CD4-positive, alpha-beta T cell (primary cell): ENCODE results near the gene TENM4. TPM values are rescaled to one million over a fixed set of nuclear protein-coding genes. Genes with fewer than 3 reads are reported as not detected.

Source experiments
- ATAC-seq: fragments of 200-7000 bp; cut with Tn5 transposase; one replicate; pipeline ENCODE4 v1.10.0; 2022; ENCODE audit warnings: mild to moderate bottlenecking; ENCODE audit not compliant: poor library complexity
- CTCF ChIA-PET: fragments of 350-600 bp; sonication (Branson Sonifier 250); formaldehyde crosslinking; loops from one replicate; lab custom pipeline; 2021; ENCODE audit warnings: antibody characterized with exemption, inconsistent platforms; lab: Charles Lee
- POLR2A ChIA-PET: fragments of 350-600 bp; sonication (Branson Sonifier 250); formaldehyde crosslinking; loops from one replicate; lab custom pipeline; 2021; ENCODE audit warnings: antibody characterized with exemption, inconsistent platforms; lab: Charles Lee
- DNase-seq, 14 experiments: peaks; one replicate each; pipeline ENCODE4 v3.0.0-alpha.2; 2013 to 2020; ENCODE audit warnings: mixed read lengths in 2 of 14
- H3K27ac ChIP-seq, 2 donors: one replicate each; pipeline versions ENCODE4 v1.5.1 to v1.7.0; 2013; ENCODE audit warnings: low read length in 2 of 2, low read depth in 1 of 2, mild to moderate bottlenecking in 1 of 2
- H3K27me3 ChIP-seq, 2 experiments: 1 replicate in 1 of 2; 2 replicates in 1 of 2; pipeline versions ENCODE4 v1.6.1 to v1.7.0; 2013; ENCODE audit warnings: low read length in 2 of 2, control low read depth in 1 of 2, mild to moderate bottlenecking in 1 of 2, moderate library complexity in 1 of 2; ENCODE audit not compliant: insufficient read depth in 2 of 2, control insufficient read depth in 1 of 2
- H3K36me3 ChIP-seq: one replicate; pipeline ENCODE4 v1.6.1; 2013; ENCODE audit warnings: low read length, control low read depth; ENCODE audit not compliant: insufficient read depth
- H3K4me1 ChIP-seq: one replicate; pipeline ENCODE4 v1.6.1; 2013; ENCODE audit warnings: low read length, control low read depth; ENCODE audit not compliant: insufficient read depth
- H3K4me3 ChIP-seq: one replicate; pipeline ENCODE4 v1.5.1; 2013; ENCODE audit warnings: mild to moderate bottlenecking, low read length, moderate library complexity
- H3K9me3 ChIP-seq, 2 experiments: 1 replicate in 1 of 2; 2 replicates in 1 of 2; pipeline versions ENCODE4 v1.6.1 to v1.7.0; 2013; ENCODE audit warnings: low read length in 2 of 2, mild to moderate bottlenecking in 2 of 2, control low read depth in 1 of 2, moderate library complexity in 1 of 2; ENCODE audit not compliant: control insufficient read depth in 1 of 2, insufficient read depth in 1 of 2
- H3K27ac Mint-ChIP-seq: one replicate; pipeline ENCODE4 v1.8.0; 2020; ENCODE audit warnings: mixed read lengths
- H3K27me3 Mint-ChIP-seq: one replicate; pipeline ENCODE4 v1.8.0; 2021; ENCODE audit warnings: mixed read lengths
- H3K36me3 Mint-ChIP-seq: one replicate; pipeline ENCODE4 v1.8.0; 2021; ENCODE audit warnings: low read depth, mixed read lengths
- H3K4me1 Mint-ChIP-seq: one replicate; pipeline ENCODE4 v1.8.0; 2021; ENCODE audit warnings: low read depth, mixed read lengths
- H3K4me3 Mint-ChIP-seq: one replicate; pipeline ENCODE4 v1.8.0; 2020; ENCODE audit warnings: mild to moderate bottlenecking, mixed read lengths
- H3K9me3 Mint-ChIP-seq: one replicate; pipeline ENCODE4 v1.8.0; 2020; ENCODE audit warnings: mixed read lengths
- intact Hi-C, 2 experiments: fragments of 100-400 bp; cut with DNase I in 1 of 2; cut with micrococcal nuclease in 1 of 2; formaldehyde crosslinking; loops; one replicate each; pipeline versions ENCODE4 v1.15.1 to v1.9.0; 2023 to 2025; cut with DNase I, micrococcal nuclease
- total RNA-seq, 174 experiments: library from RNA in 2 of 174; stranded (reverse) in 2 of 174; gene quantifications; one replicate each; pipeline ENCODE4 v1.2.3 and lab custom pipeline; 2021 to 2026
- TF ChIP-seq, protein P1 (sequence below): fragments of 200-600 bp; IDR thresholded peaks from one replicate; pipeline ENCODE4 v1.8.0; 2022; ENCODE audit warnings: antibody characterized with exemption, mild to moderate bottlenecking

TENM4 gene
- total RNA-seq, 2 experiments from 2014 or later: 0.22 to 0.31 TPM

DNA sequence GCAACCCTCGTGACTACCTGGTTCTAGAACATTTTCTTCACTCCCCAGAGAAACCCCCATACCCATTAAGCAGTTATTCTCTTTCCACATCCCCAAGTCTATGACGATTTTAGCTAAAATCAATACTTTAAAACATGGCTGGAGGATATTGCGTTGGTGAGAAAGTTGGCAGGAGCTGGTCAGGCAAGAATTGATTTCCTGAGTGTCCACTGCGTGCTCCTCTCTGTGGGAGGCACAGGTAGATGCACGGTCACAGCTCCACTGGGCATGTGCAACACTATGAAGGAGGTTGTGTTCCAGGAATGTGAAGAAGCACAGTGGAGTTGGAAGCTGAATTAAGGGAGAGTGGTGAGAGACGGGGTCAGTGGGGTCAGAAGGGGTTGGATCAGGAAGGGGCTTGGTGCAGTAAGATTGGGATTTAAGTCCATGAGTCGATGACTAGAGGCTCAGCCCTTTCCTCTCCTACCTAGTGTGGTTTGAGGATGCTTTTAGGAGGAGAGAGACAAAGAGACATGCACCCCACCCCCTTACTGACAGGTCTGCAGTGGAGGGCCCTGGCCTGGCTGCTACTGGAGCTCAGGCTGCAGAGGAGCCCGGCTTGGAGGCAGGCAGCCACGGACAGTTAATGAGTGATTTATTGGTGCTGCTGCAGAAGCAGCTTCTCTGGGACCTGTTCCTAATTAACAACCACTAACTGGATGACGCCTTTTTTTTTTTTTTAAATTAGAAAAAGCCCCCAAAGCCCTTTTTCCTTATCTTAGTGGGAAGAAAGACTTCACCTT, 395.6 kb downstream of the TENM4 start:
- no peaks in the 10 kb centered on the region for H3K4me1 ChIP-seq
- intact Hi-C loops: no loop called here
- DNase-seq: no peak
- ATAC-seq: no peak
- TF ChIP-seq, protein P1, sequence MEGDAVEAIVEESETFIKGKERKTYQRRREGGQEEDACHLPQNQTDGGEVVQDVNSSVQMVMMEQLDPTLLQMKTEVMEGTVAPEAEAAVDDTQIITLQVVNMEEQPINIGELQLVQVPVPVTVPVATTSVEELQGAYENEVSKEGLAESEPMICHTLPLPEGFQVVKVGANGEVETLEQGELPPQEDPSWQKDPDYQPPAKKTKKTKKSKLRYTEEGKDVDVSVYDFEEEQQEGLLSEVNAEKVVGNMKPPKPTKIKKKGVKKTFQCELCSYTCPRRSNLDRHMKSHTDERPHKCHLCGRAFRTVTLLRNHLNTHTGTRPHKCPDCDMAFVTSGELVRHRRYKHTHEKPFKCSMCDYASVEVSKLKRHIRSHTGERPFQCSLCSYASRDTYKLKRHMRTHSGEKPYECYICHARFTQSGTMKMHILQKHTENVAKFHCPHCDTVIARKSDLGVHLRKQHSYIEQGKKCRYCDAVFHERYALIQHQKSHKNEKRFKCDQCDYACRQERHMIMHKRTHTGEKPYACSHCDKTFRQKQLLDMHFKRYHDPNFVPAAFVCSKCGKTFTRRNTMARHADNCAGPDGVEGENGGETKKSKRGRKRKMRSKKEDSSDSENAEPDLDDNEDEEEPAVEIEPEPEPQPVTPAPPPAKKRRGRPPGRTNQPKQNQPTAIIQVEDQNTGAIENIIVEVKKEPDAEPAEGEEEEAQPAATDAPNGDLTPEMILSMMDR: no peak
- H3K9me3 ChIP-seq: no peaks in the 10 kb centered on the region
- no peak overlapping the region for H3K27ac ChIP-seq
- no peaks in the 10 kb centered on the region for H3K36me3 ChIP-seq
- peaks cover 3 to 8% of the 10 kb centered on the region in 2 experiments for H3K27me3 ChIP-seq
- H3K9me3 Mint-ChIP-seq: no peaks in the 10 kb centered on the region
- POLR2A ChIA-PET: no interaction called here
- no peak overlapping the region for H3K27ac Mint-ChIP-seq
- H3K27me3 Mint-ChIP-seq: peaks cover 18% of the 10 kb centered on the region
- no peak overlapping the region for H3K4me3 ChIP-seq
- no peaks in the 10 kb centered on the region for H3K4me1 Mint-ChIP-seq
- CTCF ChIA-PET: no interaction called here
- H3K4me3 Mint-ChIP-seq: no peak overlapping the region
- no peaks in the 10 kb centered on the region for H3K36me3 Mint-ChIP-seq

DNA sequence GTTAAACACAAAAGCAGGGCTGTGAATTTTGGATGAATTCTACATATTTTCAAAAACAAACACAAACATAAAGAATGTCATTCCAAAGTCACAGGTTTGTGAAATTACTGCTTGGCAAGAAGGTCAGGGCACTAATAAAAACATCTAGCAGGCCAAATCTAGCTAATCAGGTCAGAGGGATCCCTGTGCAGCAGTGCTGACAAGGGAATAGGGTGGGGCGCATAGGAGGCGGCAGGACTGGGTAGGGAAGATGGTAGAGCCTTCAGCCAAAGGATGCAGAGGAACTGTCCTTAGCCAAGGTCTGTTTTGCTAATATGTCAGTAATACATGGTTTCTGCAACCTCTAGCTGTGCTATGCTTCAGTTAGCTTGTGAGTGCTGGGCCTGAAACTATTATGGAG, 396.6 kb downstream of the TENM4 start:
- intact Hi-C loops: no loop called here
- ChIA-PET CTCF (no interaction called here), POLR2A (no interaction called here)
- Mint-ChIP-seq H3K4me3 (no peak overlapping the region), H3K27me3 (peaks cover 10% of the 10 kb centered on the region), H3K36me3 (no peaks in the 10 kb centered on the region), H3K27ac (no peak overlapping the region), H3K4me1 (no peaks in the 10 kb centered on the region), H3K9me3 (no peaks in the 10 kb centered on the region)
- peaks cover 3 to 8% of the 10 kb centered on the region in 2 experiments for H3K27me3 ChIP-seq
- TF ChIP-seq, protein P1: no peak
- ATAC-seq (no peak), DNase-seq (no peak)
- no peaks in the 10 kb centered on the region for H3K36me3 ChIP-seq
- no peak overlapping the region for H3K4me3 ChIP-seq
- H3K4me1 ChIP-seq: no peaks in the 10 kb centered on the region
- no peak overlapping the region for H3K27ac ChIP-seq
- no peaks in the 10 kb centered on the region for H3K9me3 ChIP-seq

DNA sequence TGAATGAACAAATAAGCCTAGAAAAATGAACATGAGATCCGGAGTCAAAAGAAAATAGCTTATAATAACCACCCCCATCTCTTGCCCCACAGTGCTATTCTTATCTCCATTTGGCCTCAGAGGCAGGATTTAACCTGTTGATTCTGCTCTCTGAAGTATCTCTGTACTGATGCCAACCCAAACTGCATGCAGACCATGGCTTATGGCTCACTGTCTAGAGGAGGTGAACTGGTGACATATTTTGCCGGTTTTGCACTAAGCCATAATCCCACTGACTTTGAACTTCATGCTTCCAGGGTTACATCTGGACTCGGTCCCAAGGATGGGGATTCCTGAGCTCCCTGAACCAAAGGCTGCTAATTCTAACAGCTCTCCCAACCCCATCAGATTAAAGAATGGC, 397.1 kb downstream of the TENM4 start:
- TF ChIP-seq, protein P1: no peak
- no peaks in the 10 kb centered on the region for H3K4me1 Mint-ChIP-seq
- H3K9me3 Mint-ChIP-seq: no peaks in the 10 kb centered on the region
- peaks cover 10% of the 10 kb centered on the region for H3K27me3 Mint-ChIP-seq
- Histone ChIP-seq H3K27ac (no peak overlapping the region), H3K9me3 (no peaks in the 10 kb centered on the region), H3K36me3 (no peaks in the 10 kb centered on the region), H3K27me3 (peaks cover 3 to 8% of the 10 kb centered on the region in 2 experiments), H3K4me1 (no peaks in the 10 kb centered on the region), H3K4me3 (no peak overlapping the region)
- intact Hi-C loops: no loop called here
- no peaks in the 10 kb centered on the region for H3K36me3 Mint-ChIP-seq
- H3K27ac Mint-ChIP-seq: no peak overlapping the region
- H3K4me3 Mint-ChIP-seq: no peak overlapping the region
- ChIA-PET POLR2A (no interaction called here), CTCF (no interaction called here)
- no peak for DNase-seq
- no peak for ATAC-seq
